HEK293 (cell line): Measurements from ENCODE around the gene PDE8B.

Source experiments
- KLF16 ChIP-seq: fragments of 450-650 bp; formaldehyde crosslinking; IDR thresholded peaks from 2 replicates; pipeline ENCODE4 v1.5.1; 2017; ENCODE audit warnings: missing biosample characterization, missing genetic modification characterization
- MEIS1 ChIP-seq: sonication (generic); formaldehyde crosslinking; IDR thresholded peaks from 2 replicates; pipeline ENCODE4 v1.8.1; 2022; ENCODE audit warnings: missing genetic modification reagents, mild to moderate bottlenecking, borderline replicate concordance
- SCRT1 ChIP-seq: fragments of 450-650 bp; formaldehyde crosslinking; IDR thresholded peaks from 2 replicates; pipeline ENCODE4 v1.5.1; 2016; ENCODE audit warnings: missing biosample characterization, missing genetic modification characterization, borderline replicate concordance
- ZBTB17 ChIP-seq: fragments of 450-650 bp; formaldehyde crosslinking; IDR thresholded peaks from 2 replicates; pipeline ENCODE4 v1.5.1; 2016; ENCODE audit warnings: missing biosample characterization, missing genetic modification characterization
- ZFP69B ChIP-seq: fragments of 450-650 bp; formaldehyde crosslinking; IDR thresholded peaks from 2 replicates; pipeline ENCODE4 v1.5.1; 2016; ENCODE audit warnings: missing biosample characterization, missing genetic modification characterization
- ZNF112 ChIP-seq: fragments of 450-650 bp; formaldehyde crosslinking; IDR thresholded peaks from 2 replicates; pipeline ENCODE4 v1.5.0; 2017; ENCODE audit warnings: missing biosample characterization, missing genetic modification characterization
- ZNF132 ChIP-seq: fragments of 450-650 bp; formaldehyde crosslinking; IDR thresholded peaks from 2 replicates; pipeline ENCODE4 v1.5.1; 2017; ENCODE audit warnings: missing biosample characterization, missing genetic modification characterization, borderline replicate concordance
- ZNF140 ChIP-seq: fragments of 450-650 bp; formaldehyde crosslinking; IDR thresholded peaks from 2 replicates; pipeline ENCODE4 v1.5.1; 2016; ENCODE audit warnings: missing biosample characterization, missing genetic modification characterization
- ZNF175 ChIP-seq: fragments of 450-650 bp; formaldehyde crosslinking; IDR thresholded peaks from 2 replicates; pipeline ENCODE4 v1.5.1; 2016; ENCODE audit warnings: missing biosample characterization, missing genetic modification characterization
- ZNF2 ChIP-seq: fragments of 450-650 bp; formaldehyde crosslinking; IDR thresholded peaks from 2 replicates; pipeline ENCODE4 v1.5.1; 2016; ENCODE audit warnings: missing biosample characterization, missing genetic modification characterization
- ZNF214 ChIP-seq: fragments of 450-650 bp; formaldehyde crosslinking; IDR thresholded peaks from 2 replicates; pipeline ENCODE4 v1.5.1; 2017; ENCODE audit warnings: missing biosample characterization, mild to moderate bottlenecking, missing genetic modification characterization, borderline replicate concordance
- ZNF248 ChIP-seq: fragments of 450-650 bp; formaldehyde crosslinking; IDR thresholded peaks from 2 replicates; pipeline ENCODE4 v1.5.1; 2017; ENCODE audit warnings: missing biosample characterization, missing genetic modification characterization
- ZNF280C ChIP-seq: fragments of 450-650 bp; formaldehyde crosslinking; IDR thresholded peaks from 2 replicates; pipeline ENCODE4 v1.5.1; 2016; ENCODE audit warnings: missing biosample characterization, missing genetic modification characterization
- ZNF354C ChIP-seq: fragments of 450-650 bp; formaldehyde crosslinking; IDR thresholded peaks from 2 replicates; pipeline ENCODE4 v1.5.1; 2016; ENCODE audit warnings: missing biosample characterization, missing genetic modification characterization, low read depth, borderline replicate concordance
- ZNF518A ChIP-seq: fragments of 450-650 bp; formaldehyde crosslinking; conservative IDR thresholded peaks from 2 replicates; pipeline ENCODE4 v1.5.1; 2016; ENCODE audit warnings: low read depth, missing biosample characterization, missing genetic modification characterization
- ZNF521 ChIP-seq: fragments of 450-650 bp; formaldehyde crosslinking; IDR thresholded peaks from 2 replicates; pipeline ENCODE4 v1.5.1; 2017; ENCODE audit warnings: missing biosample characterization, mild to moderate bottlenecking, missing genetic modification characterization
- ZNF560 ChIP-seq: fragments of 450-650 bp; formaldehyde crosslinking; IDR thresholded peaks from 2 replicates; pipeline ENCODE4 v1.5.1; 2017; ENCODE audit warnings: missing biosample characterization, missing genetic modification characterization, borderline replicate concordance
- ZNF571 ChIP-seq: fragments of 450-650 bp; formaldehyde crosslinking; IDR thresholded peaks from 2 replicates; pipeline ENCODE4 v1.5.0; 2017; ENCODE audit warnings: missing biosample characterization, missing genetic modification characterization
- ZNF580 ChIP-seq: fragments of 450-650 bp; formaldehyde crosslinking; IDR thresholded peaks from 2 replicates; pipeline ENCODE4 v1.5.1; 2016; ENCODE audit warnings: missing biosample characterization, missing genetic modification characterization
- ZNF621 ChIP-seq: fragments of 450-650 bp; formaldehyde crosslinking; IDR thresholded peaks from 2 replicates; pipeline ENCODE4 v1.5.1; 2017; ENCODE audit warnings: missing biosample characterization, missing genetic modification characterization
- ZNF654 ChIP-seq: fragments of 450-650 bp; formaldehyde crosslinking; IDR thresholded peaks from 2 replicates; pipeline ENCODE4 v1.5.1; 2016; ENCODE audit warnings: low read depth, missing biosample characterization, missing genetic modification characterization
- ZNF776 ChIP-seq: fragments of 450-650 bp; formaldehyde crosslinking; IDR thresholded peaks from 2 replicates; pipeline ENCODE4 v1.5.0; 2017; ENCODE audit warnings: missing biosample characterization, missing genetic modification characterization, borderline replicate concordance
- TF ChIP-seq, protein P1 (sequence below): fragments of 450-650 bp; formaldehyde crosslinking; IDR thresholded peaks from 2 replicates; pipeline ENCODE4 v1.5.1; 2016; ENCODE audit warnings: missing biosample characterization, missing genetic modification characterization, borderline replicate concordance
- TF ChIP-seq, protein P2 (sequence below): sonication (generic); formaldehyde crosslinking; IDR thresholded peaks from 2 replicates; pipeline ENCODE4 v1.8.1; 2022; ENCODE audit warnings: mild to moderate bottlenecking, moderate library complexity, missing genetic modification reagents
- TF ChIP-seq, protein P3 (sequence below): fragments of 450-650 bp; formaldehyde crosslinking; IDR thresholded peaks from 2 replicates; pipeline ENCODE4 v1.5.1; 2017; ENCODE audit warnings: missing biosample characterization, mild to moderate bottlenecking, missing genetic modification characterization, moderate library complexity
- TF ChIP-seq, protein P4 (sequence below): fragments of 450-650 bp; formaldehyde crosslinking; IDR thresholded peaks from 2 replicates; pipeline ENCODE4 v1.5.1; 2016; ENCODE audit warnings: missing biosample characterization, missing genetic modification characterization

The PDE8B gene

GRCh38 chr5:77210964-77211690 lies 647 bp downstream of the PDE8B start (continued):
- no peak for TF ChIP-seq ZNF140
- TF ChIP-seq, protein P1, sequence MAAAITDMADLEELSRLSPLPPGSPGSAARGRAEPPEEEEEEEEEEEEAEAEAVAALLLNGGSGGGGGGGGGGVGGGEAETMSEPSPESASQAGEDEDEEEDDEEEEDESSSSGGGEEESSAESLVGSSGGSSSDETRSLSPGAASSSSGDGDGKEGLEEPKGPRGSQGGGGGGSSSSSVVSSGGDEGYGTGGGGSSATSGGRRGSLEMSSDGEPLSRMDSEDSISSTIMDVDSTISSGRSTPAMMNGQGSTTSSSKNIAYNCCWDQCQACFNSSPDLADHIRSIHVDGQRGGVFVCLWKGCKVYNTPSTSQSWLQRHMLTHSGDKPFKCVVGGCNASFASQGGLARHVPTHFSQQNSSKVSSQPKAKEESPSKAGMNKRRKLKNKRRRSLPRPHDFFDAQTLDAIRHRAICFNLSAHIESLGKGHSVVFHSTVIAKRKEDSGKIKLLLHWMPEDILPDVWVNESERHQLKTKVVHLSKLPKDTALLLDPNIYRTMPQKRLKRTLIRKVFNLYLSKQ = no peak
- TF ChIP-seq ZNF521 (tag by site-specific recombination) = no peak
- TF ChIP-seq ZNF2 (tag by site-specific recombination) = 0 out of 2 replicates have a peak, but pooled peaks have one; percentile 24
- no peak for TF ChIP-seq ZNF580 (tag by site-specific recombination)
- no peak for TF ChIP-seq ZNF621
- no peak for TF ChIP-seq ZNF112
- TF ChIP-seq SCRT1 (tag by site-specific recombination) = peak; percentile 88
- peak; percentile 92; the same call in 1 of the 2 replicates for TF ChIP-seq ZBTB17 (tag by site-specific recombination)
- TF ChIP-seq ZNF175 (tag by site-specific recombination) = no peak
- no peak for TF ChIP-seq ZNF354C (tag by site-specific recombination)
- TF ChIP-seq ZNF248 (tag by site-specific recombination) = no peak
- no peak for TF ChIP-seq MEIS1 (CRISPR knock-in tag)
- TF ChIP-seq ZNF560 (tag by site-specific recombination) = no peak
- TF ChIP-seq, protein P2, sequence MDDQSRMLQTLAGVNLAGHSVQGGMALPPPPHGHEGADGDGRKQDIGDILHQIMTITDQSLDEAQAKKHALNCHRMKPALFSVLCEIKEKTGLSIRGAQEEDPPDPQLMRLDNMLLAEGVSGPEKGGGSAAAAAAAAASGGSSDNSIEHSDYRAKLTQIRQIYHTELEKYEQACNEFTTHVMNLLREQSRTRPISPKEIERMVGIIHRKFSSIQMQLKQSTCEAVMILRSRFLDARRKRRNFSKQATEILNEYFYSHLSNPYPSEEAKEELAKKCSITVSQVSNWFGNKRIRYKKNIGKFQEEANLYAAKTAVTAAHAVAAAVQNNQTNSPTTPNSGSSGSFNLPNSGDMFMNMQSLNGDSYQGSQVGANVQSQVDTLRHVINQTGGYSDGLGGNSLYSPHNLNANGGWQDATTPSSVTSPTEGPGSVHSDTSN (CRISPR knock-in tag) = 0 out of 2 replicates have a peak, but pooled peaks have one; percentile 44
- TF ChIP-seq ZNF776 = no peak
- no peak for TF ChIP-seq ZNF654 (tag by site-specific recombination)
- TF ChIP-seq ZNF518A = no peak
- TF ChIP-seq ZNF214 (tag by site-specific recombination) = no peak
- TF ChIP-seq ZNF571 = no peak
- TF ChIP-seq ZNF132 (tag by site-specific recombination) = no peak
- TF ChIP-seq, protein P3, sequence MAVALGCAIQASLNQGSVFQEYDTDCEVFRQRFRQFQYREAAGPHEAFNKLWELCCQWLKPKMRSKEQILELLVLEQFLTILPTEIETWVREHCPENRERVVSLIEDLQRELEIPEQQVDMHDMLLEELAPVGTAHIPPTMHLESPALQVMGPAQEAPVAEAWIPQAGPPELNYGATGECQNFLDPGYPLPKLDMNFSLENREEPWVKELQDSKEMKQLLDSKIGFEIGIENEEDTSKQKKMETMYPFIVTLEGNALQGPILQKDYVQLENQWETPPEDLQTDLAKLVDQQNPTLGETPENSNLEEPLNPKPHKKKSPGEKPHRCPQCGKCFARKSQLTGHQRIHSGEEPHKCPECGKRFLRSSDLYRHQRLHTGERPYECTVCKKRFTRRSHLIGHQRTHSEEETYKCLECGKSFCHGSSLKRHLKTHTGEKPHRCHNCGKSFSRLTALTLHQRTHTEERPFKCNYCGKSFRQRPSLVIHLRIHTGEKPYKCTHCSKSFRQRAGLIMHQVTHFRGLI = no peak
- TF ChIP-seq, protein P4, sequence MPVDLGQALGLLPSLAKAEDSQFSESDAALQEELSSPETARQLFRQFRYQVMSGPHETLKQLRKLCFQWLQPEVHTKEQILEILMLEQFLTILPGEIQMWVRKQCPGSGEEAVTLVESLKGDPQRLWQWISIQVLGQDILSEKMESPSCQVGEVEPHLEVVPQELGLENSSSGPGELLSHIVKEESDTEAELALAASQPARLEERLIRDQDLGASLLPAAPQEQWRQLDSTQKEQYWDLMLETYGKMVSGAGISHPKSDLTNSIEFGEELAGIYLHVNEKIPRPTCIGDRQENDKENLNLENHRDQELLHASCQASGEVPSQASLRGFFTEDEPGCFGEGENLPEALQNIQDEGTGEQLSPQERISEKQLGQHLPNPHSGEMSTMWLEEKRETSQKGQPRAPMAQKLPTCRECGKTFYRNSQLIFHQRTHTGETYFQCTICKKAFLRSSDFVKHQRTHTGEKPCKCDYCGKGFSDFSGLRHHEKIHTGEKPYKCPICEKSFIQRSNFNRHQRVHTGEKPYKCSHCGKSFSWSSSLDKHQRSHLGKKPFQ = no peak
- TF ChIP-seq ZNF280C (tag by site-specific recombination) = no peak
- TF ChIP-seq ZFP69B (tag by site-specific recombination) = peak; percentile 67; the same call in 1 of the 2 replicates
- no peak for TF ChIP-seq KLF16 (tag by site-specific recombination)
